Gastrocnemius medialis (tissue), 4 donors: ENCODE data around the gene LMNB1. TPM values are rescaled to one million over a fixed set of nuclear protein-coding genes. Genes with fewer than 3 reads are reported as not detected.

Experiments used
- ATAC-seq, 2 donors: fragments of 150-250 bp; one replicate each; pipeline ENCODE4 v1.9.1; 2016
- DNase-seq, 2 donors: peaks; one replicate each; pipeline ENCODE4 v3.0.0-alpha.2; 2019
- H3K27ac ChIP-seq, 4 donors: fragments of 200-600 bp; sonication (generic); 1 replicate in 1 of 4; 2 replicates in 3 of 4; pipeline ENCODE4 v1.5.1; 2016 to 2018; ENCODE audit warnings: mild to moderate bottlenecking in 2 of 4, moderate library complexity in 1 of 4
- H3K27me3 ChIP-seq, 3 donors: fragments of 200-600 bp; sonication (generic) in 2 of 3; 1 replicate in 1 of 3; 2 replicates in 2 of 3; pipeline versions ENCODE4 v1.5.1 to v1.6.0; 2016 to 2019; ENCODE audit warnings: mild to moderate bottlenecking in 1 of 3, moderate library complexity in 1 of 3
- H3K36me3 ChIP-seq, 2 donors: fragments of 200-600 bp; sonication (generic) in 1 of 2; one replicate each; pipeline ENCODE4 v1.5.1; 2017 to 2018
- H3K4me1 ChIP-seq, 2 donors: fragments of 200-600 bp; sonication (generic) in 1 of 2; one replicate each; pipeline ENCODE4 v1.5.1; 2016 to 2017; ENCODE audit warnings: mild to moderate bottlenecking in 2 of 2
- H3K4me3 ChIP-seq, 4 donors: fragments of 200-600 bp; sonication (generic) in 3 of 4; 1 replicate in 1 of 4; 2 replicates in 3 of 4; pipeline ENCODE4 v1.5.1; 2016 to 2019; ENCODE audit warnings: mild to moderate bottlenecking in 2 of 4
- H3K9me3 ChIP-seq, 3 donors: fragments of 200-600 bp; sonication (generic) in 2 of 3; 1 replicate in 1 of 3; 2 replicates in 2 of 3; pipeline ENCODE4 v1.5.1; 2016 to 2019
- CTCF ChIP-seq, 5 experiments: fragments of 450-650 bp in 3 of 5; fragments of 200-600 bp in 2 of 5; sonication (generic) in 2 of 5; IDR thresholded peaks in 4 of 5; conservative IDR thresholded peaks in 1 of 5; 1 replicate in 4 of 5; 2 replicates in 1 of 5; pipeline ENCODE4 v1.5.1; 2016 to 2019; ENCODE audit warnings: antibody characterized with exemption in 5 of 5, mild to moderate bottlenecking in 3 of 5, moderate library complexity in 3 of 5
- POLR2A ChIP-seq, 2 donors: fragments of 450-650 bp; IDR thresholded peaks; one replicate each; pipeline ENCODE4 v1.6.1; 2017; ENCODE audit warnings: antibody characterized with exemption in 2 of 2, mild to moderate bottlenecking in 2 of 2, moderate library complexity in 2 of 2
- in situ Hi-C, 4 donors: fragments of 200-750 bp; cut with MboI; loops; one replicate each; pipeline versions ENCODE4 v1.15.0 to v1.8.0; 2017; ENCODE audit warnings: low sequenced_read_pairs in 4 of 4
- intact Hi-C: fragments of 100-400 bp; cut with DNase I; formaldehyde crosslinking; loops from one replicate; pipeline ENCODE4 v1.15.1; 2023; ENCODE audit warnings: low total_unique reads
- total RNA-seq, 4 donors: library from RNA; depleted of rRNA; stranded (reverse); fragments of >200 nt; gene quantifications; one replicate each; pipeline versions ENCODE4 v1.1.0 to v1.2.3, GENCODE V29; 2016

The LMNB1 gene
- total RNA-seq, 4 donors from 2014 or later = 0.51 to 4.1 (median 2.4) TPM; not detected in 1

- no peaks in the 10 kb centered on the region for H3K36me3 ChIP-seq
- peak overlapping the region in 3 of 4 donors; percentile 45 to 58 (median 57) for H3K27ac ChIP-seq
- intact Hi-C loops (no loop called here), in situ Hi-C loops (loop anchor here in 1 of 4 donors (25.0 kb wide), 1 partner anchor 465 kb away; no protein-coding TSS in a partner anchor)
- no peak for ATAC-seq
- DNase-seq = no peak
- no peaks in the 10 kb centered on the region for H3K9me3 ChIP-seq
- H3K4me3 ChIP-seq = no peak overlapping the region
- H3K27me3 ChIP-seq = peaks cover 0 to 3% (median 0%) of the 10 kb centered on the region in 3 donors
- no peak for TF ChIP-seq POLR2A (IDR thresholded peaks at IDR 0.05)
- TF ChIP-seq CTCF (IDR thresholded peaks at IDR 0.05 in 4 of 5, conservative IDR thresholded peaks at IDR 0.05 in 1 of 5) = no peak
- H3K4me1 ChIP-seq = peaks cover 3 to 17% of the 10 kb centered on the region in 2 donors
These were observed 70.0 kb downstream of the LMNB1 start for GRCh38 chr5:126846744-126847455.

- DNase-seq = no peak
- in situ Hi-C loops (loop anchor here in 1 of 4 donors (25.0 kb wide), 1 partner anchor 465 kb away; no protein-coding TSS in a partner anchor), intact Hi-C loops (no loop called here)
- peak overlapping the region in 3 of 4 donors; percentile 45 to 58 (median 57) for H3K27ac ChIP-seq
- ATAC-seq = peak; percentile 9 to 13
- H3K4me3 ChIP-seq = no peak overlapping the region
- TF ChIP-seq POLR2A (IDR thresholded peaks at IDR 0.05) (no peak), CTCF (IDR thresholded peaks at IDR 0.05 in 4 of 5, conservative IDR thresholded peaks at IDR 0.05 in 1 of 5) (no peak)
- H3K4me1 ChIP-seq = peaks cover 8 to 22% of the 10 kb centered on the region in 2 donors
- H3K36me3 ChIP-seq = no peaks in the 10 kb centered on the region
- H3K9me3 ChIP-seq = no peaks in the 10 kb centered on the region
- H3K27me3 ChIP-seq = peaks cover 0 to 3% (median 0%) of the 10 kb centered on the region in 3 donors
These were observed 70.5 kb downstream of the LMNB1 start for GRCh38 chr5:126847456-126847820.

- TF ChIP-seq POLR2A (IDR thresholded peaks at IDR 0.05) (no peak), CTCF (IDR thresholded peaks at IDR 0.05 in 4 of 5, conservative IDR thresholded peaks at IDR 0.05 in 1 of 5) (no peak)
- Histone ChIP-seq H3K36me3 (no peaks in the 10 kb centered on the region), H3K9me3 (no peaks in the 10 kb centered on the region), H3K4me3 (no peak overlapping the region), H3K4me1 (peaks cover 9 to 24% of the 10 kb centered on the region in 2 donors), H3K27ac (peak overlapping the region in 3 of 4 donors; percentile 45 to 58 (median 57)), H3K27me3 (peaks cover 0 to 6% (median 0%) of the 10 kb centered on the region in 3 donors)
- intact Hi-C loops = no loop called here
- ATAC-seq = peak; percentile 39 to 43
- DNase-seq = peak in 1 of 2 donors; percentile 45
- in situ Hi-C loops = loop anchor here in 1 of 4 donors (25.0 kb wide), 1 partner anchor 464 kb away; no protein-coding TSS in a partner anchor
These were observed 70.9 kb downstream of the LMNB1 start for GRCh38 chr5:126847826-126848251.

GRCh38 chr5:126848253-126848652 is 71.3 kb downstream of the LMNB1 start:
- TF ChIP-seq POLR2A (IDR thresholded peaks at IDR 0.05) = no peak
- no peak for TF ChIP-seq CTCF (IDR thresholded peaks at IDR 0.05 in 4 of 5, conservative IDR thresholded peaks at IDR 0.05 in 1 of 5)
- DNase-seq = no peak
- ATAC-seq = no peak
- peak overlapping the region in 3 of 4 donors; percentile 33 to 58 (median 57) for H3K27ac ChIP-seq
- H3K36me3 ChIP-seq = no peaks in the 10 kb centered on the region
- H3K4me3 ChIP-seq = no peak overlapping the region
- intact Hi-C loops = no loop called here
- H3K9me3 ChIP-seq = no peaks in the 10 kb centered on the region
- in situ Hi-C loops = loop anchor here in 1 of 4 donors (25.0 kb wide), 1 partner anchor 464 kb away; no protein-coding TSS in a partner anchor
- peaks cover 0 to 6% (median 0%) of the 10 kb centered on the region in 3 donors for H3K27me3 ChIP-seq
- peaks cover 9 to 24% of the 10 kb centered on the region in 2 donors for H3K4me1 ChIP-seq
